NCI-H187 treated with DMSO at 0.1 percent for 48 hours (cell line): ENCODE results near the gene MYOM1.

ENCODE experiments used
- DNase-seq: peaks from one replicate; lab custom pipeline; 2025; lab: John Stamatoyannopoulos, UW

MYOM1 gene

GRCh38 chr18:3151399-3152264 is 68.1 kb downstream of the MYOM1 start:
- no peak for DNase-seq

- no peak for DNase-seq
Measured at GRCh38 chr18:3150688-3151087, 69.1 kb downstream of the MYOM1 start.

- DNase-seq: no peak
Measured at GRCh38 chr18:3150274-3150673, 69.5 kb downstream of the MYOM1 start.

- no peak for DNase-seq
Measured at GRCh38 chr18:3148930-3149535, 70.7 kb downstream of the MYOM1 start.

- DNase-seq: no peak
Measured at GRCh38 chr18:3147935-3148554, 71.7 kb downstream of the MYOM1 start.

- no peak for DNase-seq
Measured at GRCh38 chr18:3140986-3141639, 78.7 kb downstream of the MYOM1 start.

GRCh38 chr18:3140342-3140741 is 79.4 kb downstream of the MYOM1 start:
- DNase-seq: no peak

GRCh38 chr18:3139406-3139805 is 80.4 kb downstream of the MYOM1 start:
- DNase-seq: no peak

- no peak for DNase-seq
Measured at GRCh38 chr18:3138274-3138975, 81.3 kb downstream of the MYOM1 start.

- no peak for DNase-seq
Measured at GRCh38 chr18:3135536-3135935, 84.2 kb downstream of the MYOM1 start.

GRCh38 chr18:3132700-3133099 is 87.1 kb downstream of the MYOM1 start:
- DNase-seq: no peak

GRCh38 chr18:3130344-3130743 is 89.4 kb downstream of the MYOM1 start:
- no peak for DNase-seq

GRCh38 chr18:3129053-3129864 is 90.5 kb downstream of the MYOM1 start:
- DNase-seq: no peak

- DNase-seq: no peak
Measured at GRCh38 chr18:3126457-3127097, 93.2 kb downstream of the MYOM1 start.

- DNase-seq: no peak
Measured at GRCh38 chr18:3124822-3125221, 94.9 kb downstream of the MYOM1 start.

- DNase-seq: no peak
Measured at GRCh38 chr18:3122851-3123250, 96.9 kb downstream of the MYOM1 start.

GRCh38 chr18:3121259-3121658 is 98.5 kb downstream of the MYOM1 start:
- DNase-seq: no peak

GRCh38 chr18:3120356-3120755 is 99.4 kb downstream of the MYOM1 start:
- DNase-seq: no peak

GRCh38 chr18:3119401-3120341 is 100.1 kb downstream of the MYOM1 start:
- no peak for DNase-seq
